LNCaP clone FGC (cell line): Measurements from ENCODE around the gene CREG2.

Source experiments
- DNase-seq: peaks from one replicate; pipeline ENCODE4 v3.0.0-alpha.2; 2011; ENCODE audit warnings: low read depth
- H3K4me3 ChIP-seq: 2 replicates; pipeline ENCODE4 v1.5.1; 2011; ENCODE audit warnings: mild to moderate bottlenecking, low read depth, low read length, control low read depth
- CTCF ChIP-seq: IDR thresholded peaks from 2 replicates; pipeline ENCODE4 v1.5.1; 2012; ENCODE audit warnings: mild to moderate bottlenecking; ENCODE audit not compliant: control insufficient read depth, insufficient read depth; ENCODE audit errors: extremely low read depth

Gene CREG2

DNA sequence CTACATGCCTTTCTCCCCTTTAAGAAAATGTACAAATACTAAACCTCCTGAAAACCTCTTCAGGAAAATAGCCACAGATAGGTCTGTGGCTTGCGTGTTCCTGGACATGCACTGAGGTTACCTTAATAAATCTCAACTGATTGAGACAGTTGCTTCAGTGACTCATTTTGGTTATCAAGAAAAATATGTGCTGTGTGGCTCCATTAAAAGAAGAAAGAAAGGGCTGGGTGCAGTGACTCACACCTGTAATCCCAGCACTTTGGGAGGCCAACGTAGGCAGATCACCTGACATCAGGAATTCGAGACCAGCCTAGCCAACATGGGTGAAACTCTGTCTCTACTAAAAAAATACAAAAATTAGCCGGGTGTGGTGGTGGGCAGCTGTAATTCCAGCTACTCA lies 27.1 kb downstream of the CREG2 start:
- no peak overlapping the region for H3K4me3 ChIP-seq
- no peak for DNase-seq
- no peak for TF ChIP-seq CTCF

DNA sequence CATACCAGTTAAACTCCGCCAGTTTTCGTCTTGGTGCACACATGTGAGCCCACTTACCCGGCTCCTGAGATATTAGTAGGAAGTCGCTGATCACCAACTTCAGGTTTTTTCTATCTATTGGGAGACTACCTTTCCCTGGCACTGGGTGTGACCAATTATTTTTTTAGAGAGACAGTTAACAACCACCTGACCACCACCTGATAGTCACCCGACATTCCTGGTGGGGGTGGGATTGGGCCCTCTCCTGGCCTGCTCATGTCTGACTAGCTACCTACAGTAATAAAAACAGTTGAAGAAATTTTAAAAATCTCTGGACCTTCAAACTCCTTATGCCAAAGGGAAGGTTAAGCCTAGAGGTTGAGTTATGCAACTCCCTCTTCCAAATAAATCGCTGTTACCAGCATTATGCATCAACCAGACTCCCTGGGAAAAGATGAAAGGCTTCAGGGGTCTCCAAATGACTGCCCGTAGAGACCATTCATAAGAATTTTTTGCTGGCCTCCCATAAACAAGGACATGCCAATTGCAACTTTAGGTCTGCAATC lies 27.8 kb downstream of the CREG2 start:
- no peak for DNase-seq
- H3K4me3 ChIP-seq: no peak overlapping the region
- no peak for TF ChIP-seq CTCF

GRCh38 chr2:101357376-101357775 lies 29.9 kb downstream of the CREG2 start:
- TF ChIP-seq CTCF: no peak
- no peak for DNase-seq
- H3K4me3 ChIP-seq: no peak overlapping the region

DNA sequence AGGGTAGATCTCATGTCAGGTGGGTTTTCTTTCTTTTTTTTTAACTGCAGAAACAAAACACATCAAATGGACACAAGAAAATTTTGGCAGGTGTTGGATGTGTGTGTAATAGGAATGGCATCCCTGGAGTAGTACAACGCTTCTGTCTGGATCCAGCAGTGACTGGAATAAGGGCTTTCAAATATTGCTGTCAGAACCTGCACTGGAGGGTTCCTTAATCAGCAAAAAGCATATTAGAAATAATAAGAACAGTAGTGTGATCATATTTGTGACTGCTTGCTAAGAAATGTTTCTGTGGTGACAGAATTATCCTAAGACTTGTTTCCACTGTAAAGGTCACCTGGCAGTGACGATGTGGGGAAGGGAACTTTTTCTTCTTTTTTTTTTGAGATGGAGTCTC lies 30.8 kb downstream of the CREG2 start:
- no peak overlapping the region for H3K4me3 ChIP-seq
- TF ChIP-seq CTCF: no peak
- no peak for DNase-seq

DNA sequence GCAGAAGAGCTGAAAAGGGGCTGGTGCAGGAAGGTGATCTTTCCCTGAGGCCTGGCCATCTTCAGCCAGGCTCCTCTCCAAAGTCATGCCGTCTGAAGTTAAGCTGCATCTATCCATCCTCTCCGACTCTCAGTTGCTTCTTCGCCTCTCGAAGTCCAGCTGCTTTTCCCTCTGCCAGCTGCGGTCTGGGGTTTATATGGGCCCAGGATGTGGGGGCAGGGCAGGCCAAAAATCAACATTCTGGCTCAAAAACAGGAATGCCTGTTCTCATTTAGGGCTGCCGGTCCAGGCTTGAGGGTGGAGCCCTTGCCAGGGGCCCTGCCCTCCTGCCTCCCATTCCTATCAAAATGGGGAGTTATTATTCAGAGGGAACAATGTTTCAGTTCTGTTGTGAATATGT lies 31.2 kb downstream of the CREG2 start:
- no peak for DNase-seq
- H3K4me3 ChIP-seq: no peak overlapping the region
- no peak for TF ChIP-seq CTCF

DNA sequence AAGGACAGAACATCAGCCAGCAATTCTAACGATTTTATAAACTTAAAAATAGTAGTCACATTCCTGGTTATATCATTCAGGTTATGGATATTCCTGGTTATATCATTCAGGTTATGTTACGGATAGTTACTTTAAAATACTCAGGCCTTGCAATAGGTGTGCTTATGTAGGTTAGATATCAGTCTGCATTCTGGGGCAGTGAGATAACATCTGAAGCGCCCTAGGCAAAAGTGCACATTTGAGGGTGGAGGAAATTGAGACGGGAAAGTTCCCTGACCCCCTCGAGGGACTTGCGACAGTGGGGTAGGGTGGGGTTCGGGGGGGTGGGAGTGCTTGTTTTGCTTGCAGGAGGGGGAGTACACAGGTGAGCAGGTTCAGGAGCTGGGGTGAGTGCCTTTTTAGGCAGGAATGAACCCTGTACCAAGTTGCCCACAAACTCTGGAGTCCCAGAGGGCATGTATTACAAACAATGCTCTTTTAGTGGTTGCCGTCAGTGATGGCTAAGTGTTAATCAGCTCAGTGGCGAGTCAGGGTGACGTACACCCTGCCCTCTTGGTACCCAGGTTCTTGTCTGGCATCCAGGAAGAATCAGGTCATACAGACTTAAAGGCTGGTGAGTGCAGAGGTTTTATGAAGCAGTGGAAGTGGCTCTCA lies 31.8 kb downstream of the CREG2 start:
- no peak for TF ChIP-seq CTCF
- DNase-seq: no peak
- no peak overlapping the region for H3K4me3 ChIP-seq
